ENCODE results near the gene DOK6. TPM values are rescaled to one million over a fixed set of nuclear protein-coding genes. Genes with fewer than 3 reads are reported as not detected.
"Not testable (repeated sequence)": the region's sequence is repeated elsewhere in the genome, so short reads cannot be mapped to it uniquely, and the experiment has no call there.

Gene DOK6
- total RNA-seq, 1 donor: 2.2 TPM

GRCh38 chr18:69648486-69648885 is 247.8 kb downstream of the DOK6 start:
- Histone ChIP-seq H3K4me3 (ENCODE audit: low read length) (no peak overlapping the region), H3K4me1 (ENCODE audit: insufficient read depth, low read length) (no peaks in the 10 kb centered on the region), H3K27me3 (ENCODE audit: insufficient read depth, low read length) (peaks cover 5% of the 10 kb centered on the region), H3K9me3 (ENCODE audit: low read depth, low read length) (no peaks in the 10 kb centered on the region)

DNA sequence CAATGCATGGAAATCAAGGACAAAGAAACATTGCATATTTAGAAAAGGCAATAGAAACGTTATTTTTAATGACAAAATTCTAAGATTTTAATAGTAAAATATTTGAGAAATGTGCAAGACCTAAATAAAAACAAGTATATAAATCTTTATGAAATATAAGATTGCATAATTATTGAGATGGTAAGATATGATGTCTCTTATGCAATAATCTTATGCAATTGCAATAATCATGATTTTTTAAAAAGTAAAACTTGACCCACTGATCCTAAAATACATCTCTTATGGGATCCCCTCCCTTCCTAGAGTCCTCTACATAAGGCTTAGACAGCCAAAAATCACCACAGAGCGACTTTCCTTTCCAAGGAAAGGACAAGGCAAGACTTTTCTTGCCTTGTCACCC is 249.0 kb downstream of the DOK6 start:
- H3K4me3 ChIP-seq (ENCODE audit: low read length): no peak overlapping the region
- H3K27me3 ChIP-seq (ENCODE audit: insufficient read depth, low read length): peaks cover 5% of the 10 kb centered on the region
- no peaks in the 10 kb centered on the region for H3K9me3 ChIP-seq (ENCODE audit: low read depth, low read length)
- H3K4me1 ChIP-seq (ENCODE audit: insufficient read depth, low read length): no peaks in the 10 kb centered on the region

- Histone ChIP-seq H3K27me3 (ENCODE audit: insufficient read depth, low read length) (peaks cover 5% of the 10 kb centered on the region), H3K4me1 (ENCODE audit: insufficient read depth, low read length) (no peaks in the 10 kb centered on the region), H3K9me3 (ENCODE audit: low read depth, low read length) (no peaks in the 10 kb centered on the region), H3K4me3 (ENCODE audit: low read length) (no peak overlapping the region)
These were observed 250.6 kb downstream of the DOK6 start for GRCh38 chr18:69651243-69651642.

DNA sequence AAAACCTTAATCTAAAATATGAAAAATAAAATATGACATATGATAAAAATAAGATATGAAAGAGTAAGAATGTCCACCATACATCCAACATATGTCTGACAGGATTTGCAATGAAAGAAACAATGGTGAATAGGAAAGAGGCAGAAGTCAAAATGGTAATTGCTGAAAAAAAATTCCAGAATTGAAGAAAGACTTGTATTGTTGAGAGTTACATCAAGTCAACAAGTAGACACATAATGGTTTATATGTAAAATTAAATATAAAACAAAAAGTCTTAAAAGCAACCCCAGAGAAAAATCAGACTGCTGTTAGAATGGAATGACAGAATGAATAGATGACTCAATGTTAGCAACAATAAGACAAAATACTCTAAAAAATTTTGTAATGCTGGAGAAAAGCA is 255.1 kb downstream of the DOK6 start:
- no peaks in the 10 kb centered on the region for H3K4me1 ChIP-seq (ENCODE audit: insufficient read depth, low read length)
- peaks cover 2% of the 10 kb centered on the region for H3K27me3 ChIP-seq (ENCODE audit: insufficient read depth, low read length)
- no peak overlapping the region for H3K4me3 ChIP-seq (ENCODE audit: low read length)
- H3K9me3 ChIP-seq (ENCODE audit: low read depth, low read length): no peaks in the 10 kb centered on the region

- Histone ChIP-seq H3K9me3 (ENCODE audit: low read depth, low read length) (no peaks in the 10 kb centered on the region), H3K27me3 (ENCODE audit: insufficient read depth, low read length) (no peaks in the 10 kb centered on the region), H3K4me1 (ENCODE audit: insufficient read depth, low read length) (no peaks in the 10 kb centered on the region), H3K4me3 (ENCODE audit: low read length) (no peak overlapping the region)
These were observed 257.4 kb downstream of the DOK6 start for GRCh38 chr18:69658103-69658502.

DNA sequence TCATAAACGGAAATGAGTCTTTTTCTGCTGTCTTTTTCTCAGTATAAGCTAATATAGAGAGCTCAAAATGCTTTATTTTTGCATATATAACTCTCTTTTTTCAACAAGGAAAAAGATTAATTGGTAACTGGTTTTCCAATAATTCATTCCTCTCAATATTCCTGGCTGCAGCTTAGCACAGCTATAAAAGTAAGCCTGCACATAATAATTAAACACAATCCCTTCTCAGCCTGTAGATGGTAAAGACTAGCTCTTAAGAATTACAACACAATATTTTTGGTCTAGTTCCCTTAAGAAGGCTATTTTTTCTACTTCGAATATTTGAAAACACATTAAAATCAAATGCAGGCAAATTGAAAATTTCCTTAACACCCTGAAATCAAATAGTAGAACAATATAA is 258.0 kb downstream of the DOK6 start:
- no peaks in the 10 kb centered on the region for H3K27me3 ChIP-seq (ENCODE audit: insufficient read depth, low read length)
- no peak overlapping the region for H3K4me3 ChIP-seq (ENCODE audit: low read length)
- H3K9me3 ChIP-seq (ENCODE audit: low read depth, low read length): no peaks in the 10 kb centered on the region
- H3K4me1 ChIP-seq (ENCODE audit: insufficient read depth, low read length): no peaks in the 10 kb centered on the region

- Histone ChIP-seq H3K27me3 (ENCODE audit: insufficient read depth, low read length) (no peaks in the 10 kb centered on the region), H3K4me1 (ENCODE audit: insufficient read depth, low read length) (no peaks in the 10 kb centered on the region), H3K4me3 (ENCODE audit: low read length) (no peak overlapping the region), H3K9me3 (ENCODE audit: low read depth, low read length) (no peaks in the 10 kb centered on the region)
These were observed 258.5 kb downstream of the DOK6 start for GRCh38 chr18:69659142-69659651.

GRCh38 chr18:69662090-69662489 is 261.4 kb downstream of the DOK6 start:
- not testable (repeated sequence) for H3K27me3 ChIP-seq (ENCODE audit: insufficient read depth, low read length); H3K4me3 ChIP-seq (ENCODE audit: low read length); H3K9me3 ChIP-seq (ENCODE audit: low read depth, low read length)

DNA sequence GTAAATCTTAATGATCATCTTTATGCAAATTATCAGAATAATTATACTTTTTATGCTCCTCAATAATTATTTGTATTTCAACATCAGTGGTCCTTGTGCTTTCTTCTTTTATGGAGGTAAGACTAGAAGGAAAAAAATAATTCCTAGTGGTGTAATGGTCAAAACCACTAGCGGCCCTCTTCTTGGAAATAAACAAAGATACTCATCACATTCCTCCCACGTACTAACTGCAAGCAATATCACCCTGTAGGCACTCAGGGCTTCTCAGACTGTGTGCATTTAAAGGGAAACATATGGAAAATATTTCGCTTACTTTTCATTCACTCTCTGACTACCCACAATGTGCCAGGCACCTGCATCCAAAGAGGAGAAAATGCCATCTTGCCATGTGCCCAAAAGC is 263.7 kb downstream of the DOK6 start:
- Histone ChIP-seq H3K4me1 (ENCODE audit: insufficient read depth, low read length) (no peaks in the 10 kb centered on the region), H3K27me3 (ENCODE audit: insufficient read depth, low read length) (no peaks in the 10 kb centered on the region), H3K9me3 (ENCODE audit: low read depth, low read length) (no peaks in the 10 kb centered on the region), H3K4me3 (ENCODE audit: low read length) (no peak overlapping the region)

More at GRCh38 chr18:69662090-69662489, 261.4 kb downstream of the DOK6 start:
- not testable (repeated sequence) for H3K4me1 ChIP-seq (ENCODE audit: insufficient read depth, low read length)

- H3K4me1 ChIP-seq (ENCODE audit: insufficient read depth, low read length): no peaks in the 10 kb centered on the region
- H3K9me3 ChIP-seq (ENCODE audit: low read depth, low read length): no peaks in the 10 kb centered on the region
- H3K27me3 ChIP-seq (ENCODE audit: insufficient read depth, low read length): no peaks in the 10 kb centered on the region
- no peak overlapping the region for H3K4me3 ChIP-seq (ENCODE audit: low read length)
These were observed 273.7 kb downstream of the DOK6 start for GRCh38 chr18:69674292-69674877.

DNA sequence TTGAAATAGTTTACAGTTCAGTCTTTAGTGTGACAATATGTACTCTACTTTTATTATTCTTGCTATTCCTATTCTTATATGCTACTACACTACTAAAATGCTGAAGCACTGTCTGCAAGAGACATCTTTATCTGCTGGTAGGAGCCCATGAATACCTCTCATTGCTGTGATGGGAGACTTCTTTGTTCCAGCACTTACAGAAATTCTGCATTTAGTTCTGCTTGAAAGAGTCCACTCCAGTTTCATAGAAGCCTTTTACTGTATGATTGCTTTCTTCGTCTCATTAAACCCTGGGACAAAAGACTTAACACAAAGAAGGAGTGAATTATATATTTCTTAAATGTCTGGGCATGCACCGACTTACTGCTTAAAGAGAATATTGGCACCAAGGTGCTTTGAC is 274.3 kb downstream of the DOK6 start:
- H3K4me3 ChIP-seq (ENCODE audit: low read length): no peak overlapping the region
- no peaks in the 10 kb centered on the region for H3K4me1 ChIP-seq (ENCODE audit: insufficient read depth, low read length)
- H3K27me3 ChIP-seq (ENCODE audit: insufficient read depth, low read length): no peaks in the 10 kb centered on the region
- no peaks in the 10 kb centered on the region for H3K9me3 ChIP-seq (ENCODE audit: low read depth, low read length)

DNA sequence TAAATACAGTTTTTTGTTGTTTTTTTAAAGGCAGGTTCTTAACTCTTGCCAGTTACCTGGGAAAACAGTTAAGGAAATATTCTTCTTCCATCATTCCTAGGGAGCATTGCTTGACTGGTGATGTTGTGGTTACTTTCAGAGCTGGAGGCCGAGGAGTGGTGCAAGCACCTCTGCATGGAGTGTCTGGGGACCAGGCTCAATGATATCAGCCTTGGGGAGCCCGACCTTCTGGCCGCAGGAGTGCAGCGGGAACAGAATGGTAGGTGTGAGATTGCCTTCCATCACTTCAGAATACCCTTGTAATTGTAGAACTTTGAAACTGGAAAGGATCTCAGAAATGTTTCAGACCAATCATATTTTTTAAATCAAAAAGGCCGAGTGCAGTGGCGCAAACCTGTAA is 276.9 kb downstream of the DOK6 start:
- H3K27me3 ChIP-seq (ENCODE audit: insufficient read depth, low read length): no peaks in the 10 kb centered on the region
- no peaks in the 10 kb centered on the region for H3K4me1 ChIP-seq (ENCODE audit: insufficient read depth, low read length)
- H3K9me3 ChIP-seq (ENCODE audit: low read depth, low read length): no peaks in the 10 kb centered on the region
- no peak overlapping the region for H3K4me3 ChIP-seq (ENCODE audit: low read length)

GRCh38 chr18:69680123-69680522 is 279.4 kb downstream of the DOK6 start:
- Histone ChIP-seq H3K9me3 (ENCODE audit: low read depth, low read length) (no peaks in the 10 kb centered on the region), H3K27me3 (ENCODE audit: insufficient read depth, low read length) (no peaks in the 10 kb centered on the region), H3K4me1 (ENCODE audit: insufficient read depth, low read length) (no peaks in the 10 kb centered on the region), H3K4me3 (ENCODE audit: low read length) (no peak overlapping the region)

DNA sequence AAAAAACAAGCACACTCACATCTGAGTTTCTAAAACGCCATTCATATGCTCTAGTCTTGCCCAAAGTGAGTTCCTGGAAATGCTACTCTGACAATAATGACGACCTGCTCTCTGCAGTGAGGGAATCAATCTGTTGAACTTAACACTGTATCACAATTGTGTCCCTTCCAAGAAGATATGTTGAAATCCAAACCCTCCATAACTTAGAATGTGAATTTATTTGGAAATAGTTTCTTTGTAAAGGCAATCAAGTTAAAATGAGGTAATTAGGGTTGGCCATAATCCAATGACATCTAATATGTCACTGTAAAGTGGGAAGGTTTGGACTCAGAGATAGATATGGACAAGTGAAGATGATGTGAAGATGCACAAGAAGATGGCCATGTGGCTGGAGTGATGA is 282.5 kb downstream of the DOK6 start:
- Histone ChIP-seq H3K9me3 (ENCODE audit: low read depth, low read length) (no peaks in the 10 kb centered on the region), H3K4me1 (ENCODE audit: insufficient read depth, low read length) (no peaks in the 10 kb centered on the region), H3K27me3 (ENCODE audit: insufficient read depth, low read length) (no peaks in the 10 kb centered on the region), H3K4me3 (ENCODE audit: low read length) (no peak overlapping the region)

DNA sequence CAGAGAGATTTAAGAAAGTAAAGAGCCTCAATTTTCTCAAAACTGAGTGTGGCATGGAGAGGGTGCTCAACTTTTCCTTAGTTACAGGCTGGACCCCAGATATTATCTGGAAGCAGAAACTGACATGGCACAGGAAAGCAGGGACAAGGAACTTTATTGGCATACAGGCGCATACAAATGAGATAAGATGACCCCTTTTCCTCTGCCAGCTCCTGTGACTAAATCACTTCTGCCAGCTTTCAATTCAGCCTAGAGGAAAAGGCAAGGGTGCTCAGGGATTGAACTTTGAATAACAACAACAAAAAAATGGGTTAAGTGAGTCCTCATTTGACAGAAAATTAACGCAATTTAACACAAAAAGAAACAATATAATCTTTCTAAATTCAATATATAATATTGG is 284.1 kb downstream of the DOK6 start:
- H3K4me3 ChIP-seq (ENCODE audit: low read length): no peak overlapping the region
- H3K4me1 ChIP-seq (ENCODE audit: insufficient read depth, low read length): no peaks in the 10 kb centered on the region
- H3K9me3 ChIP-seq (ENCODE audit: low read depth, low read length): no peaks in the 10 kb centered on the region
- no peaks in the 10 kb centered on the region for H3K27me3 ChIP-seq (ENCODE audit: insufficient read depth, low read length)

DNA sequence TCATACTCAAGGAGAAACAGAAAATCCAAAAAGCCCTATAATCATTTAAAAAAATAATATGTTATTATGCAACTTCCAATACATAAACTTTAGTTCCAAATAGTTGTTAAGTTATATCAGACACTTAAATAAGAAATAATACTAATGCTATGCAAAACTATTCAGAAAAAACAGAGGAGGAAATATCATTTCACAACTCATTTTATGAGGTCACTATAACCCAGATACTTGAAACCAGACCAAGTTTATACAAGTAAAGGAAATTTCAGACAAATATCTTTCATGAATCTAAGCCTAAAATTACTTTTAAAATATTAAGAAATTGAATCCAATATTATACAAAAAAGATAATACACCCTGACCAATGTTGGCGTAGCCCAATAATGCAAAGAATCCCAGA is 286.2 kb downstream of the DOK6 start:
- no peak overlapping the region for H3K4me3 ChIP-seq (ENCODE audit: low read length)

More for the DNA sequence above, 286.2 kb downstream of the DOK6 start:
- Histone ChIP-seq H3K4me1 (ENCODE audit: insufficient read depth, low read length) (no peaks in the 10 kb centered on the region), H3K27me3 (ENCODE audit: insufficient read depth, low read length) (no peaks in the 10 kb centered on the region), H3K9me3 (ENCODE audit: low read depth, low read length) (no peaks in the 10 kb centered on the region)

Data from mononuclear cell (primary cell).